ENCODE measurements around the gene MARCO. TPM values are rescaled to one million over a fixed set of nuclear protein-coding genes. Genes with fewer than 3 reads are reported as not detected.

Gene MARCO
- total RNA-seq, 2 experiments from 2014 or later, result not detected

DNA sequence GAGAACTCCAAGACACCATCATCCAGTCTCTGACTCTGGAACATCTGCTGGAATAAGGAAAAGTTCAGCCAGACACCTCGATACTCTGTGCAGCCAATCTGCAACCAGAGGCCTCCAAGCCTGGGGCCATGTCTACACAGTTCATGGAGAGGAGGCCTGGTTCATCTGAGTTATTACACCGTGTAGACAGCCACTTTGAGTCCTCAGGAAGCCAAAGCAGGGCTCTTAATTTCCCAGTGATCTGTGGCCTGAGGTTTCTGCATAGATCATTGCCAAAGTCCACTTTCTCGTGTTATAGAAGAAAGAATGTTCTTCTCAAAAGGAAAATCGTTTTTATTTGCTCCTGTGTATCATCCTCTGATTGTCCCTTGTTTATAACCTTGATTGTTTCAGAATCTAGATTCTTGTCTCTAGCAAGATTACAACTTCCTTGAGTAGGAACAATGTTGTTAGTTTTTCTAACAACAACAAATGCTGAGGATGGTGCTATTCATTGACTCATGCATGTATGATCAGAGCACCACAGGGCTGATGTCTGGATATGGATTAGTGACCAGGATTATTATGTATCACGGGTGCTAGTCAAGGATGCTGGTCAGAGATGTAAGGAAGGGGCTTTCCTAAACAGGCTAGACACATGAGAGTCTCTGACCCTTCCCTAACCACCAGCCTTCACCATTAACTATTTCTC is 30.7 kb upstream of the MARCO start:
- Mint-ChIP-seq H3K9me3 (no peaks in the 10 kb centered on the region), H3K36me3 (ENCODE audit: low read depth) (no peaks in the 10 kb centered on the region), H3K27ac (no peak overlapping the region), H3K4me1 (ENCODE audit: low read depth) (no peaks in the 10 kb centered on the region), H3K4me3 (no peak overlapping the region), H3K27me3 (no peaks in the 10 kb centered on the region)
- no peak for TF ChIP-seq CTCF (IDR thresholded peaks at IDR 0.05)
- CTCF ChIA-PET, result no interaction called here
- ATAC-seq, result no peak
- intact Hi-C loops (cut with micrococcal nuclease), result no loop called here
- no peak for DNase-seq
- POLR2A ChIA-PET, result no interaction called here

GRCh38 chr2:118911936-118912335 is 30.1 kb upstream of the MARCO start:
- Mint-ChIP-seq H3K27me3 (no peaks in the 10 kb centered on the region), H3K36me3 (ENCODE audit: low read depth) (no peaks in the 10 kb centered on the region), H3K4me3 (no peak overlapping the region), H3K27ac (no peak overlapping the region), H3K4me1 (ENCODE audit: low read depth) (no peaks in the 10 kb centered on the region), H3K9me3 (no peaks in the 10 kb centered on the region)
- ChIA-PET CTCF (no interaction called here), POLR2A (no interaction called here)
- ATAC-seq, result no peak
- intact Hi-C loops (cut with micrococcal nuclease), result no loop called here
- no peak for TF ChIP-seq CTCF (IDR thresholded peaks at IDR 0.05)
- no peak for DNase-seq

DNA sequence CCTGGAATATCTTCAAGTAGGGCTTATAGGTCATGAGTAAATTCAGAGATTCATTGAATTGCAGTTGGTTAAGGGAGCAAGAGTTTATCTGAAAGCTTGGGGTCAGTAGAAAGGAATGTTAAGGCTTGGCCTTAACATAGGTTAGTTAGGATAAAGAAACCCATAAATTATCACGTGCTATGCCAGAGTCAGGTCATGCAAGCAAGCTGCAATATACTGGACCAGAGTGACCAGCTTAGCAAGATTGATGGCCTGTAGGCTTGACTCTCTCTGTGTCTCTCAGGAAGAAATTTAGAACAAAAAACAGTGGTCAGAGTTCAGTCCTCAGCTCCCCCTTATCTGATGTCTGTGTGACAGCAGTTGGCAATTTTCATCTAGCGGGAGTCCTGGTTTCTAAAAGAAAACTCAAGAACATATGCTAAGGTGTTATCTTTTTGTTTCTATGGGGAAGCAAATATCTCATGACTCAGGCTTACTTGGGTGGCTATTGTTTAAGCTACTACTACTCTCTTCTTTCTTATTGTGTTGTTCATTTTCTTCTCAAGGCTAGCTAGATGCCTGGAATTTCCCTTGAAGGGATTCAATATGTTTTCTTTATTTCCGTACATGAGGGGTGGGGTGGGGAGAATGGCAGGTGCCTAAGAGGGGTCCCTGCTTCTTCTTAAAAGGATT is 28.7 kb upstream of the MARCO start:
- Mint-ChIP-seq H3K4me3 (no peak overlapping the region), H3K9me3 (no peaks in the 10 kb centered on the region), H3K36me3 (ENCODE audit: low read depth) (no peaks in the 10 kb centered on the region), H3K4me1 (ENCODE audit: low read depth) (no peaks in the 10 kb centered on the region), H3K27me3 (peaks cover 3% of the 10 kb centered on the region), H3K27ac (no peak overlapping the region)
- no peak for TF ChIP-seq CTCF (IDR thresholded peaks at IDR 0.05)
- no peak for DNase-seq
- POLR2A ChIA-PET, result no interaction called here
- intact Hi-C loops (cut with micrococcal nuclease), result no loop called here
- CTCF ChIA-PET, result interaction anchor here (1.2 kb wide), 1 partner anchor 31 kb away, joined by 5 read pairs; no protein-coding TSS in a partner anchor
- ATAC-seq, result no peak

DNA sequence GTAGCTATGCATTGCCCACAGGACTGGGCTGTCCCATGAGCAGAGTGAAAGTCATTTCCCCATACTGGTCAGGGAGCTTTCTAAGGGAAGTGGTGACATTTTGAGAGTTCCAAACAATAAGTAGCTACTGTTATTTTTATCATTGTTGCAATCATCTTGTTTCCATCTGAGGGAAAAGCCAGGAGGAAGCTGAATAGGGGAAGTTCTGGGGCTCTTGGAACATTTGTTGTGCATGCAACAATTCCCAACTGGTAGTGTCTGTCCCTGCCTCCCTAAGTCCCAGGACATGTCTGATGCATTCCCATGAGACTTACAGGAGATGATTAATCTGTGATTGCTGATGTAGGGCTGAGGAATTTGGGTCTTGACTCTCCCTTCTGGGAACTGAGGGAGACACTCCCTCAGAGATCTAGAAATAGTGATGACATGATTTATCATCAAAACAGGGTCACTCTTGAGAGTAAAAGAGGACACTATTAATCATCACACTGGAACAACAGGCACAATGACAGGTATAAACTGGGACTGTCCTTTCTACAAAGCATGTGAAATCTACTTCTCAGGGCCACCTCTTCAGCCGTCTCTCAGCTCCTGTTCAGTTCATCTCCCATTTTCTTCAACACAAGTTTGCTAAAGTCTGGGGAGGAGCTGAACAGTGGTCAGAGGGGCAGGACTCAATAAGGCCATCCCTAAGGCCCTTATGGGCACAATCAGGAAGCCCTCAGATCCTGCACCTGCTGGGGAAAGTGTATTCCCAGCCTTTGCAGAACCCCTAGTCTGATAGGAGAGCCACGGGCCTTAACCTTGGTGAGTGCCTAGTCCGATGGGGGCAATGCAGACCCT is 28.0 kb upstream of the MARCO start:
- H3K36me3 Mint-ChIP-seq (ENCODE audit: low read depth), result no peaks in the 10 kb centered on the region
- no peak overlapping the region for H3K4me3 Mint-ChIP-seq
- H3K4me1 Mint-ChIP-seq (ENCODE audit: low read depth), result no peaks in the 10 kb centered on the region
- DNase-seq (no peak), ATAC-seq (no peak)
- CTCF ChIA-PET, result interaction anchor here (1.2 kb wide), 1 partner anchor 32 kb away, joined by 5 read pairs; no protein-coding TSS in a partner anchor
- POLR2A ChIA-PET, result no interaction called here
- intact Hi-C loops (cut with micrococcal nuclease), result no loop called here
- TF ChIP-seq CTCF (IDR thresholded peaks at IDR 0.05), result no peak
- no peak overlapping the region for H3K27ac Mint-ChIP-seq
- no peaks in the 10 kb centered on the region for H3K9me3 Mint-ChIP-seq
- peaks cover 3% of the 10 kb centered on the region for H3K27me3 Mint-ChIP-seq

Data from activated CD8-positive, alpha-beta T cell treated with anti-CD3 and anti-CD28 coated beads for 36 hours (primary cell).